HG02885 (cell line): ENCODE data around the gene CFLAR.
"Not testable (repeated sequence)": the region's sequence is repeated elsewhere in the genome, so short reads cannot be mapped to it uniquely, and the experiment has no call there.

ENCODE experiments used
- ATAC-seq: cut with Tn5 transposase; IDR thresholded peaks from one replicate; pipeline ENCODE4 v1.9.1; 2021; ENCODE audit warnings: mild to moderate bottlenecking; ENCODE audit not compliant: unreplicated experiment, poor library complexity

Gene CFLAR

DNA sequence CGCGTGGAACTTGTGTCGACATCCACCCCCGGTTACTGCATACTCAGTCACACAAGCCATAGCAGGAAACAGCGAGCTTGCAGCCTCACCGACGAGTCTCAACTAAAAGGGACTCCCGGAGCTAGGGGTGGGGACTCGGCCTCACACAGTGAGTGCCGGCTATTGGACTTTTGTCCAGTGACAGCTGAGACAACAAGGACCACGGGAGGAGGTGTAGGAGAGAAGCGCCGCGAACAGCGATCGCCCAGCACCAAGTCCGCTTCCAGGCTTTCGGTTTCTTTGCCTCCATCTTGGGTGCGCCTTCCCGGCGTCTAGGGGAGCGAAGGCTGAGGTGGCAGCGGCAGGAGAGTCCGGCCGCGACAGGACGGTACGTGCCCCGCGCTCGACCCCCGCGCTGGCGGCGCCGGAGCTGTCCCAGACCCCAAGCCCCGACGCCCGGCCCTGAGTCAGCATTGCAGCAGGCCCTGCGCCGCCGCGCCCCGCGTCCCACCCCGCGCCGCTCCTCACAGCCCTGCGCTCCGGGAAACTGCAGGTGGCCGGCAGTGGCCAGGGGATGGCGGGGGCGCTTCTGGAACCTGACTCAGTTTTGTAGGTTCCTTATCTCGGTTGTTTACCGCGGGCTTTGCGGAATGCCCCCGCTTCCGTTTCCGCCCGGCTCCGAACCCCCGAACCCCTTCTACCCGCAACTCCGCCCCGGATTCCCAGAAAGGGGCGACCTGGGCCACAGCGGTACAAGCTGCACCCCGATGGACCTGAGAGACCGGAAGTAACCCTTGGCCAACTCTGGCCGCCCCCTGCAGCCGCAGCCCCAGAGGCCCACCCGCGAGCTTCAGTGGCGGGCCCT lies at the start of gene CFLAR:
Gene CFLAR (plus strand): TSS at position 50 of the 844 bp plus-strand sequence. CDS start 13,702 bp downstream, outside the sequence.
- peak; percentile 41 for ATAC-seq

DNA sequence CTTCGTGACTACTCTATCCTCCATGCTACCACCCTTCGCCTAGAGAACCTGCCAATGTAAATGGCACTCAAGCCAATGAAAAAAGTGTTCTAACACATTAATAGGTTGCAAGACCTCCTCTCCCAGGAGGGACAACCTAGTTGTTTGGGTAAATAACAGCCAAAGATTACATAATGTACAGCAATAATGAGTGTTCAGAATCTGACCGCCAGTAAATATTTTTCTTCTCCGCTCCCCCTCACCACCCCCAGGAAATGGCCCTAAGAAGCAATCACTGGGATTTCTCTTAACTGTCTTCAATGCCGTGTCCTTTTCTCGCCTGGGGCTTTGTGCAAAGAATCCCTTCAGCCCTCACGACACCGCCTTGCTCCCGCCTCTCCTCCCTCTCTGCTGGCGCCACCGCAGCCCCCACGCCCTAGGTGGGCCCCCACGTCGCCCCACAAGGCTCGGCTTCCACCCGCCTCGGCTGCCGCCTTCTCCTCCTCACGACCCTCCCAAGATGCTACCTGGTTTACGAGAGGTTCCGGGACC lies 45.0 kb upstream of the CFLAR start:
- ATAC-seq, result peak; percentile 30

DNA sequence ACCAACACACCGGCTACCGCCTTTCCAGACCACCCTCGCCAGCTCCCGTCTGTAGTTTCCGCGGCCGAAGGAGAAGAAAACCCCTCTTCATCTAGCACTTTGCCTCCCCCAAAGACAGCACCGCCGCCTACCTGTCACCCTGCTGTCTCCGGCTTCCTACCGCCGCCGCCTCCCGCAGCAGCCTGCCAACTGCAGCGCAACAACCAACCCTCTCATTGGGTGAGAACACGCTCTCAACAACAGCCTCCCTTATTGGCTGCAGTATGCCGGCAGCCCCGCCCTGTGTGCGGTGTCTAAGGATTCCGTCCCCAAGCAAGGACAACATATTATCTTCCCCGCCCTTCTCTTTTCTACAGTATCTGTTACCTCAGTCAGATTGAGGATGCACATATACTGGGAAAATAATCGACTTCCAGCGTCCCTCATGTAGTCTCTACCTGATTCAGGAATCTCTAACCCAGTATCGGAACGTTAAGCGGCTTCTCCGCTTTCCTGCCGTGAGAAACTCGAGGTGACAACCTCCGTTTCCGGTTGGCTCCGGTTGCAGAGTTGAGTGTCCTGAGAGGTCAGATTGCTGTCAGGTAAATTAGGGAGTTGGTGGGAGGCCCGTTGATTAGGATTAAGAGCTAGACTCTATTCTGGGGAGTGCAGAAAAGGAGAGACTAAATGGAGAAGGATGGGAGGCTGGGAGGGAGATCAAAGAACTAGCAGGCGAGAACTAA lies 44.3 kb upstream of the CFLAR start, which contains the start of the genes HYCC2 and NDUFB3:
Gene HYCC2 (minus strand): TSS at position 193 of the 722 bp plus-strand sequence. CDS start 47,662 bp downstream, outside the sequence.
Gene NDUFB3 (plus strand): TSS at position 523 of the 722 bp plus-strand sequence. CDS start 6,882 bp downstream, outside the sequence.
- ATAC-seq, result peak; percentile 98

DNA sequence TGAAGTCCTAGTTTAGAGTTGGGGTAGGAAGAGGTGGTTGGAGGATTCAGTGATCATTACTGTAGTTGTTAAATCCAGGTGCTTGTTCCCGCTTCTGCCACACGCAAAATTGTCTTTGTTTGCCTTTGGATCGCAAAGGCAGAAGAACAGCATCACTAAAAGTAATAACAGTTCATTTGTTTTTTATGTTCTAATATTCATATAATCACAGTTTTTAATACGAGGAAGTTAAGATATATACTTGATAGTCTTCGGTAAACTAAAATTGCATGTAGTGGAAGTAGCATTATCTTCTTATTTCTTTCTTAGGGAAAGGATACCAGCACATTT lies 43.8 kb upstream of the CFLAR start:
- peak; percentile 3 for ATAC-seq

DNA sequence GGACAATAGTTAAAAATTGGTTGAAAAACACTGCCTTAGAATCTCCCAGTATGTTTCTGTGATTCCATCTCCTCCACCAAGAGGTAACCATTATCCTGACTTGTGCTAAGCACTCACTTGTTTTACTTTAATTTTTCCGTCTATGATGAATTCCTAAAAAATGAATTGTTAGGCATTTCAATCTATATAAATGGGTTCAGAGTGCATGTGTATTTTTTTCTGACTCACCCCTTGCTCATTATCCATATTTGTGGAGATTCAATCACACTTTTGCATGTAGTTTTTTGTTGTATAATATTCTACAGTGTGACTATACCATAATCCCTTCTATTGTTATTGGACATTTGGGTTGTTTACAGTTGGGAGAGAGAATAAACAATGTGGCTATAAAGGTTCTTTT lies 42.9 kb upstream of the CFLAR start:
- no peak for ATAC-seq

DNA sequence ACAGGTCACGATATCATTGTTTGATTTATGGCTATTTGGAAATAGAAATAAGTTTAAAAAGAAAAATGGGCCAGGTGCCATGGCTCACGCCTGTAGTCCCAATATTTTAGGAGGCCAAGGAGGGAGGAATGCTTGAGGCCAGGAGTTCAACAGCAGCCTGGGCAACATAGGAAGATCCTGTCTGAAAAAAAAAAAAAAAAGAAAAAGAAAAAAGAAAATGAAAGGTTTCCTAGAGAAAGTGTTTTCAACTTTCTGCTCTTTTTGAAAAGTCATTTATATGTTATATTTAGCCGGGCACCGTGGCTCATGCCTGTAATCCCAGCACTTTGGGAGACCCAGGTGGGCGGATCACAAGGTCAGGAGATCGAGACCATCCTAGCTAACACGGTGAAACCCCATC lies 41.0 kb upstream of the CFLAR start:
- no peak for ATAC-seq

DNA sequence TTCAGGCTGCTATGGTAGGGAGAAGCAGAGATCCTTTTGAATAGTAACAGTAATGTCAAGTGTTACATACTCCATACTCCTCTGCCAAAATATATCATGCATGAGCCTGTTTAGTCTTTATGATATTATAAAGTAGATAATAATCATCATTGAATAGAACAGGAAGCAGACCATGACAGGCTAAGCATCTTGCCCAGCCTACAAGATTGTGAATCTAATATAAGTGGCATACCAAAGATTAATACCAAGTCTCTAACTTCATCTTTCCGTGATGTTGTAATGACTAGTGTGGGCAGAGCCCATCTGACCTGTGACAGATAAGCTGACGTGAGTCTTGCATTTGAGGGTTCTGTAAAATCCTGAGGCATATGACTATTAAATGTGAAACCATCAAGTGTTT lies 31.1 kb upstream of the CFLAR start:
- no peak for ATAC-seq

DNA sequence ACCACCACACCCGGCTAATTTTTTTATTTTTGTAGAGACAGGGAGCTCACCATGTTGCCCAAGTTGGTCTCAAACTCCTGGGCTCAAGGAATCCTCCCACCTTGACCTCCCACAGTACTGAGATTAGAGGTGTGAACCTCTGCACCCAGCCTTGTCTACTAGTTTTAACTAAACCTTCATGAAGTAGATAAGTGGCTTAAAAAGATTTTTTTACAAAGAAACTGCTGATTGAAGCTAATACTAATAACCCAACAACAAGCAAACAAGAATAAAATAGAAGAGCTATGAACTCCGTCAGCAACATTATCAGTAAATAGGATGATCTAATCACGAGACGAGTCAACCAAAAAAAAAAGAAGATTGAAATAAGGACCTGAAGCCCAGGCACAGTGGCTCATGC lies 25.4 kb upstream of the CFLAR start:
- ATAC-seq, result no peak

DNA sequence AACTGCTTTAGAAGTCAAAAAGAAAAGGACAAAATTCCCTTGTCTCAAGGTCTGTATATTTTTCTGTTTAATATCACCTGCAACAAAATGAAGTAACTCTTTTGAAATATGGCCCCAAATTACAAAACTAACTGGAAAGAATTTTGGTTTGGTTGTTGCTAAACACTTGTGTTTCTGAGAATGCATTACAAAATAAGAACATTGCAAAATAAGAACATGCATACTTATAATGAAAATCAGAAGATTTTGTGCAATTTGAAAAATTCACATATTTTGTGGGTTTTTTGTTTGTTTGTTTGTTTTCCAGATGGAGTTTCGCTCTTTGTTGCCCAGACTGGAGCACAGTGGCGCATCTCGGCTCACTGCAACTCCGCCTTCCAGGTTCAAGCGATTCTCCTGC lies 22.4 kb upstream of the CFLAR start:
- ATAC-seq, result no peak

DNA sequence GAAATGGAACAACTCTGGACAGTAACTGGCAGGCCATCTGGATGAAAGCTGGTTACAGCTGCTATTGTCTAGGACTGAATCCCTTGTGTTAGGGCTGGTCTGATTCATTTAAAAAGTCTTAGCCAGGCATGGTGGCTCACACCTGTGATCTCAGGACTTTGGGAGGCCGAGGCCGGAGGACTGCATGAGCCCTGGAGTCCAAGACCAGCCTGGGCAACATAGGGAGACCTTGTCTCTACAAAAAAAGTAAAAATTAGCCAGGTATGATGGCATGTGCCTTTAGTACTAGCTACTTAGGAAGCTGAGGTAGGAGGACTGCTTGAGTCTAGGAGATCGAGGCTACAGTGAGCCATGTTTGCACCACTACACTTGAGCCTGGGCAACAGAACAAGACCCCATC lies 15.5 kb upstream of the CFLAR start:
- no peak for ATAC-seq

DNA sequence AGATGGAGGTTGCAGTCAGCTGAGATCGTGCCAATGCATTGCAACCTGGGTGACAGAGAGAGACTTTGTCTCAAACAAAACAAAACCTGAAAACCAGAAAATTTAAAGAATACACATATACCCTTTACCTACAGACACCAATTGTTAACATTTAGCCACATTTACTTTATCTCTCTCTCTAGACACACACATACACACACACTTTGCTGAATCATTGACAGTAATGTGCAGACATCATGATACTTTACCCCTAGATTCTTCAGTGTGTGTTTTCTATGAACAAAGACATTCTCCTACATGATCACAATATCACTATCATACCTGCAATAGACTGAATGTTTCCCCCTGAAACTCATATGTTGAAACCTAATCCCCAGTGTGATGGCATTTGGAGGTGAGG lies 10.2 kb upstream of the CFLAR start:
- no peak for ATAC-seq

DNA sequence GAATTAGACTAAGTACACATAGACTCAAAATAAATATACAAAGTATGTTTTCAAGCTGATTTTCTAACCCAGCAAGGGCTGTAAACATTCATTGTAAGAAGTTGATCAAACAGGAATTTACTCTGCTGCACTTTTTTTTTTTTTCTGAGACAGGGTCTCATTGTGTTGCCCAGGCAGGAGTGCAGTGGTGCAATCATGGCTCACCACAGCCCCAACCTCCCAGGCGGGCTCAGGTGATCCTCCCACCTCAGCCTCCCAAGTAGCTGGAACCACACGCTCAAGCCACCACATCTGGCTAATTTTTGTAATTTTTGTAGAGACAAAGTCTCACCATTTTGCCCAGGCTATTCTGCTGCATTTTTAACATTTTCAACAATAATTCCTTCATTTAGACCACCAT lies 8.3 kb upstream of the CFLAR start:
- ATAC-seq, result no peak

DNA sequence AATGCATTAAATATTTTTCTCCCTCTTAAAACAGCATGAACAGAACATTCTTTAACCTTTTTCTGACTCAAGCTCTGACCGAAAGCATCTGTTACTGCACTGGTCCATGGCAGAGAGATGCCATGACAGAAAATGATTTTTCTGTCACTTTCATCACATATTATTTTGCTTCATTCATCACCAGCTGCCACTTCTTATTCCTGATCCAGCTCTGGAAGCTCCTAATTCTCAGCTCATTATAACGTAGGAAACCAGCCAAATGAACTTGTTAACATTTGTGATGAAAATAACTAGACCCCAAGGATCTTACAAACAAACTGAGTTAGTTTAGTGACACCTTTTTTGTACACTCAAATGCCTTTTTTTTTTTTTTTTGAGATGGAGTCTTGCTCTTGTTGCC lies 7.6 kb upstream of the CFLAR start:
- no peak for ATAC-seq

DNA sequence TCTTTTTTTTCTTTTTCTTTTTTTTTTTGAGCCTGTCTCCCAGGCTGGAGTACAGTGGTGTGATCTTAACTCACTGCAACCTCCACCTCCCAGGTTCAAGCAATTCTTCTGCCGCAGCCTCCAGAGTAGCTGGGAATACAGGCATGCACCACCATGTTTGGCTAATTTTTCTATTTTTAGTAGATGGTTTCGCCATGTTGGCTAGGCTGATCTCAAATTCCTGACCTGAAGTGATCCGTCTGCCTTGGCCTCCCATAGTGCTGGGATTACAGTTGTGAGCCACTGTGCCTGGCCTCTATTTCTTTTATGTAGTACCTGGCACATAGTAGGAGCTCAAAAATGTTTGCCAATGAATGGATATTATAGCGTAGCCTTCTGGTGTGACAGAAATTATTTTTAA lies 6.8 kb upstream of the CFLAR start:
- ATAC-seq, result no peak

DNA sequence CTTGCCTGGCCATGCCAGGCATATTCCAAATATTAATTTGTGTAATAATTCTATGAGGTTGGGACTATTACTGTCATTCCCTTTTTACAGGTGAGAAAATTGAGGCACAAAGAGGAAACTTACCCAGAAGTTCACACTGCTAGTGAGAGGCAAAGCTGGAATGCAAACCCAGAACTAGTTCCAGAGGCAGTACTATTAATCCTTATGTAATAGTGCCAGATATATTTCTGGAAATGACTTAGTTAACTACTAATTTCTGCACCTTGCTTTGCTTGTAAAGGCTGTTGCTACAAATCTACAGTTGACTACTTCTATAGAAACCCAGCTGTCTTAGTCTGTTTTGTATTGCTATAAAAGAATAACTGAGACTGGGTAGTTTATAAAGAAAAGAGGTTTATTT lies 5.3 kb upstream of the CFLAR start:
- no peak for ATAC-seq

DNA sequence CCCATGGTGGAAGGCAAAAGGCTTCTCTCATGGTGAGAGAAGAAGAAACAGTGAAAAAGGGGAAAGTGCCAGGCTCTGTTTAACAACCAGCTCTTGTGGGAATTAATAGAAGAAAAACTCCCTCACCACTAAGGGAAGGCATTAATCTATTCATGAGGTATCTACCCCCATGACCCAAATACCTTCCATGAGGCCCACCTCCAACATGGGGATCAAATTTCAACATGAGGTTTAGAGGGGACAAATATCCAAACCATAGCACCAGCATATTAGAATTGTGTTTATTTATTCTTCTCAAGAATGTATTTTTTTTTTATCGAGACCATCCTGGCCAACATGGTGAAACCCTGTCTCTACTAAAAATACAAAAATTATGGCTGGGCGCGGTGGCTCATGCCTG lies 4.9 kb upstream of the CFLAR start:
- no peak for ATAC-seq

DNA sequence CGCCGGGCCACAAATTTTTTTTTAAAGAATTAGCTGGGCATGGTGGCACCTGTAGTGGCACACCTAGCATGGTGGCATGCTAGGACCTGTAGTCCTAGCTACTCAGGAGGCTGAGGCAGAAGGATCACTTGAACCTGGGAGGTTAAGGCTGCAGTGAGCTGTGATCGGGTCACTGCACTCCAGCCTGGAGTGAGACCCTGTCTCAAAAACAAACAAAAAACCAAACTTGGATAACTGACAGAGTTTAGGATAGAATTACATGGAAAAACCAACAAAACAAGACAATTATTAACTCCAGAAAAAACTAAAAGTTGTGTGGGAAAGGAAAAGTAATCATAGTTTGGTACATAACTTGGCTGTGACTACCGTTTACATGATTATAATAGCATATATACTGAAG lies 1.6 kb upstream of the CFLAR start:
- ATAC-seq, result no peak

DNA sequence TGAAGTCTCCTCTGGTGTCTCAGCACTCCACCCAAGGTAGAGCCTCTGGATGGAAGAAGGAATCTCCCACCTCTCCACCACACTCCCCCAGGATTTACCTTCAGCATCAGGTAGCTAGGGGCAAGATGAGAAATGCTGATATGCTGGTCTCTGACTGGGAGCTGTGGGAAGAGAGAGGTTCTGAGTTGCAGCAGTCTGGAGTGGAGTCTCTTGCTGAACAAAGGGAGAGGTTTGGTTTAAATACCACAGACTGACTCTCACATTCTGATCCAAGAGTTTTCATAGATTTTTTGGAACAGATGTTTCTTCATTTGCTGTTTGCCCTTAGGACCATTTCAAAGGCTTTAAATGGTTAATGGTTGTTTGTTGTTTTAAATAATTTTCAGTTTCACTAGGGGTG lies 1.1 kb upstream of the CFLAR start:
- ATAC-seq, result no peak

DNA sequence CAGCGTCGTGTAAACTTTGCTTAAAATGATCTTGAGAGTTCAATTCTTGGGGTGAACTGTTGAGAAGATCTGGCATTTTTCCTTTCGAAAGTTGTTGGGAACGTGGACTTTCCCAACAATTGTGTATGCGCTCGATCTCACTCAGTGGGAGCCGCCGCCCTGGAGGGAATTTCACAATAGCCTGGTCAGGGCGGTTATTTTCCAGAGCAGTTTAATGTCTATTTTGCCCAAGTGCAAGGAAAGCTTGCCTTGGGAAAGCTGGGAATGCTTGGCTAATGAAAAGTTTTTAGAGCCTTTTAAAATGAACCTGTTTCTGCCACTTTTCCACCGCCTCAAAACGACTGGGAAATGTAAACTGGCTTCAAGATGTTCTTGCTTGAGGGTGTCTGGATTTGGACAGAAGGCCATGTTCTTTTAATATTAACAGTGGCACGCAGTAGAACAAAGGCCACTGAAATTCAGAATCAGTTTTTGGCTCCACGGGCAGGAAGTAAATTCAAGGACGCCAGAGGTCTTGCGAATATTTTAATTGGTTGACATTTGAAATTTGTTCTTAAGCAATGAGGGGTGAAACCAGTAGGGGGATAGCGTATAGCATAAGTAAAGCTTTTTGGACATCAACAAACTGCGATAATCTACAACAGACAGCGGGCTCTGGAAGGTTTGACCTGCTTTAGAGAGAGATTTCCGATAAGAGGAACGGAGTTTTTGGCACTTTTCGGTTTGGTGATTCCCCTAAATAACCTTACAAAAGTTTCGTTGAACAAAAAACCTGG lies 1.2 kb downstream of the CFLAR start:
- no peak for ATAC-seq

DNA sequence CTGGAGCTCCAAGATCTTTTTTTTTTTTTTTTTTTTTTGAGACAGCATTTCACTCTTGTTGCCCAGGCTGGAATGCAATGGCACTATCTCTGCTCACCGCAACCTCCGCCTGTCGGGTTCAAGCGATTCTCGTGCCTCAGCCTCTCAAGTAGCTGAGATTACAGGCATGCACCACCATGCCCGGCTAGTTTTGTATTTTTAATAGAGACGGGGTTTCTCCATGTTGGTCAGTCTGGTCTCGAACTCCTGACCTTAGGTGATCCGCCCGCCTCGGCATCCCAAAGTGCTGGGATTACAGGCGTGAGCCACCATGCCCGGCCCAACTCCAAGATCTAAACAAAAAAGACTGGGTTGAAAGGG lies 1.8 kb downstream of the CFLAR start:
- ATAC-seq, result not testable (repeated sequence)
